Measurements from ENCODE around the gene GRB14. TPM values are rescaled to one million over a fixed set of nuclear protein-coding genes. Genes with fewer than 3 reads are reported as not detected.

The GRB14 gene
- total RNA-seq, 1 experiment from 2014 or later, result 6.3 TPM

DNA sequence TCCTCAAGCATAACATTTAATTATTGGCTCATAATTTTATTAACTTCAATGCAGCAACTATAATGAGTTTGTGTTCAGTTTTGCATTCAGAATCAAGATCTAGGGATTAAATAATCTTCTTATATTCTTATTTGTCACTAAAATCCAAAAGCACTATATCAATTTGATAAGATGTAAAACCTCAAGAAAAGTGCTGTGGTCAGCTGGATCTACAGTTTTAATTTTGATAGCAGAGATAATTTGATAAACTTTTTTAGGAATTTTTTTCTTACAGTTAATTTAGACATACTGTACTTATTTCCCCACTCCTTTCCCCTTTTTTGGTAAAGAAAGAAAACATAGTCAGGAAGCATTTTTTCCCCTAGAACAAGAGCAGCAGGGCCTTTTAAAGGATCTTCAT, 146.4 kb downstream of the GRB14 start:
- Histone ChIP-seq H3K79me2 (ENCODE audit: insufficient read depth, low read length) (no peaks in the 10 kb centered on the region), H3K4me1 (ENCODE audit: control insufficient read depth in 1 of 2, insufficient read depth in 2 of 2, low read length in 2 of 2) (no peaks in the 10 kb centered on the region), H2AFZ (ENCODE audit: low read depth, low read length, poor library complexity, severe bottlenecking) (no peak overlapping the region), H3K4me2 (ENCODE audit: low read length) (no peak overlapping the region), H3K36me3 (ENCODE audit: control insufficient read depth in 1 of 2, insufficient read depth in 2 of 2, low read length in 2 of 2) (no peaks in the 10 kb centered on the region), H4K20me1 (ENCODE audit: insufficient read depth) (no peaks in the 10 kb centered on the region), H3K27me3 (ENCODE audit: insufficient read depth, low read length) (peaks cover 27% of the 10 kb centered on the region), H3K27ac (ENCODE audit: low read depth, low read length) (no peak overlapping the region), H3K9me3 (ENCODE audit: control insufficient read depth in 1 of 2, insufficient read depth in 1 of 2, low read depth in 1 of 2, low read length in 2 of 2) (no peaks in the 10 kb centered on the region), H3K9me2 (ENCODE audit: insufficient read depth) (no peaks in the 10 kb centered on the region), H3K9ac (ENCODE audit: low read length) (no peak overlapping the region), H3K4me3 (replicated peaks in 1 of 2; ENCODE audit: low read depth in 1 of 2, low read length in 2 of 2) (no peak overlapping the region)
- no peak for DNase-seq (ENCODE audit: low read depth, low spot score)
- ChIA-PET POLR2A (no interaction called here), RAD21 (ENCODE audit: low non-redundant PET in 1 of 2, low total read pairs in 2 of 2, uncharacterized antibody in 2 of 2, unreplicated experiment in 2 of 2) (no interaction called here), CTCF (no interaction called here)
- intact Hi-C loops (cut with micrococcal nuclease), result loop anchor here (5.0 to 10.0 kb wide), 2 partner anchors 1130 to 1318 kb away; no protein-coding TSS in a partner anchor
- no TSS peak for BruUV-seq (replicated peaks)
- no peak for ATAC-seq
- TF ChIP-seq ELF1 (IDR thresholded peaks at IDR 0.05; ENCODE audit: borderline replicate concordance, low read depth), result no peak
- TF ChIP-seq TCF7L2 (IDR thresholded peaks at IDR 0.05; ENCODE audit: borderline replicate concordance, extremely low read depth, insufficient read depth, insufficient read length), result no peak

DNA sequence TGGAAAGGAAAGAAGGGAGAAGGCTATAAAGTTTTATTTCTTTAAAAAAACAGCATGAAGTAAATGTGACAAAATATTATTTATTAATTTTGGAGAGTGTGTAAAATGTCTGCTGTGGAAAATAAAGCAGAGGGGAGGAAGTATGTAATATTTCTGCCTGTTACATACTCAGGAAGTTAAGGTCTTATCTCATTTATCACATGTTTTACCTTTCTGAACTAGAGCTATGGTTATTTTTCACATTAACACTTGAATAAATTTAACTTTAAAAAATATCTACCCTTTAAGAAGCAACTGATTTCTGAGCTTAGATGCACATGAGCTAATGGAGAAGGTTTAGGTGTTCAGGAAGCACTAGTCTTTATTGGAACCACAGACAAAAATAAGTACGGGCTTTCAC, 148.3 kb downstream of the GRB14 start:
- CTCF ChIA-PET, result interaction anchor here (0.6 kb wide), 1 partner anchor 11 kb away, joined by 4 read pairs; no protein-coding TSS in a partner anchor
- Histone ChIP-seq H3K9ac (ENCODE audit: low read length) (no peak overlapping the region), H3K9me3 (ENCODE audit: control insufficient read depth in 1 of 2, insufficient read depth in 1 of 2, low read depth in 1 of 2, low read length in 2 of 2) (no peaks in the 10 kb centered on the region), H3K4me3 (replicated peaks in 1 of 2; ENCODE audit: low read depth in 1 of 2, low read length in 2 of 2) (no peak overlapping the region), H3K4me2 (ENCODE audit: low read length) (no peak overlapping the region), H2AFZ (ENCODE audit: low read depth, low read length, poor library complexity, severe bottlenecking) (no peak overlapping the region), H3K27ac (ENCODE audit: low read depth, low read length) (no peak overlapping the region), H3K4me1 (ENCODE audit: control insufficient read depth in 1 of 2, insufficient read depth in 2 of 2, low read length in 2 of 2) (no peaks in the 10 kb centered on the region), H3K9me2 (ENCODE audit: insufficient read depth) (no peaks in the 10 kb centered on the region), H3K79me2 (ENCODE audit: insufficient read depth, low read length) (no peaks in the 10 kb centered on the region), H3K27me3 (ENCODE audit: insufficient read depth, low read length) (peaks cover 24% of the 10 kb centered on the region), H4K20me1 (ENCODE audit: insufficient read depth) (no peaks in the 10 kb centered on the region), H3K36me3 (ENCODE audit: control insufficient read depth in 1 of 2, insufficient read depth in 2 of 2, low read length in 2 of 2) (no peaks in the 10 kb centered on the region)
- ATAC-seq (no peak), DNase-seq (ENCODE audit: low read depth, low spot score) (no peak)
- intact Hi-C loops (cut with micrococcal nuclease), result loop anchor here (10.0 kb wide), 1 partner anchor 1128 kb away; no protein-coding TSS in a partner anchor
- no TSS peak for BruUV-seq (replicated peaks)
- RAD21 ChIA-PET (ENCODE audit: low non-redundant PET in 1 of 2, low total read pairs in 2 of 2, uncharacterized antibody in 2 of 2, unreplicated experiment in 2 of 2), result no interaction called here
- POLR2A ChIA-PET, result no interaction called here
- TF ChIP-seq EZH2phosphoT487 (IDR thresholded peaks at IDR 0.05; ENCODE audit: borderline replicate concordance), result no peak
- no peak for TF ChIP-seq POLR2AphosphoS5 (IDR thresholded peaks at IDR 0.05; ENCODE audit: low read depth, low read length)
- no peak for TF ChIP-seq ZNF274 (IDR thresholded peaks at IDR 0.05; ENCODE audit: low read depth, low read length)
- no peak for TF ChIP-seq SRF (IDR thresholded peaks at IDR 0.05; ENCODE audit: low read depth)
- no peak for TF ChIP-seq POLR2A (IDR thresholded peaks at IDR 0.05; ENCODE audit: borderline replicate concordance, extremely low read depth, insufficient read depth, insufficient read length)
- TF ChIP-seq ELF1 (IDR thresholded peaks at IDR 0.05; ENCODE audit: borderline replicate concordance, low read depth), result no peak
- TF ChIP-seq YY1 (IDR thresholded peaks at IDR 0.05; ENCODE audit: extremely low read depth, insufficient replicate concordance, low read depth, low read length), result no peak
- no peak for TF ChIP-seq SIN3A (IDR thresholded peaks at IDR 0.05; ENCODE audit: low read depth)
- no peak for TF ChIP-seq EZH2 (IDR thresholded peaks at IDR 0.05)
- TF ChIP-seq, protein P1, sequence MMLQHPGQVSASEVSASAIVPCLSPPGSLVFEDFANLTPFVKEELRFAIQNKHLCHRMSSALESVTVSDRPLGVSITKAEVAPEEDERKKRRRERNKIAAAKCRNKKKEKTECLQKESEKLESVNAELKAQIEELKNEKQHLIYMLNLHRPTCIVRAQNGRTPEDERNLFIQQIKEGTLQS (IDR thresholded peaks at IDR 0.05), result no peak
- no peak for TF ChIP-seq JUND (IDR thresholded peaks at IDR 0.05)
- TF ChIP-seq, protein P2, sequence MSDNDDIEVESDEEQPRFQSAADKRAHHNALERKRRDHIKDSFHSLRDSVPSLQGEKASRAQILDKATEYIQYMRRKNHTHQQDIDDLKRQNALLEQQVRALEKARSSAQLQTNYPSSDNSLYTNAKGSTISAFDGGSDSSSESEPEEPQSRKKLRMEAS (IDR thresholded peaks at IDR 0.05), result no peak
- no peak for TF ChIP-seq SP1 (IDR thresholded peaks at IDR 0.05; ENCODE audit: low read depth)
- TF ChIP-seq, protein P3, sequence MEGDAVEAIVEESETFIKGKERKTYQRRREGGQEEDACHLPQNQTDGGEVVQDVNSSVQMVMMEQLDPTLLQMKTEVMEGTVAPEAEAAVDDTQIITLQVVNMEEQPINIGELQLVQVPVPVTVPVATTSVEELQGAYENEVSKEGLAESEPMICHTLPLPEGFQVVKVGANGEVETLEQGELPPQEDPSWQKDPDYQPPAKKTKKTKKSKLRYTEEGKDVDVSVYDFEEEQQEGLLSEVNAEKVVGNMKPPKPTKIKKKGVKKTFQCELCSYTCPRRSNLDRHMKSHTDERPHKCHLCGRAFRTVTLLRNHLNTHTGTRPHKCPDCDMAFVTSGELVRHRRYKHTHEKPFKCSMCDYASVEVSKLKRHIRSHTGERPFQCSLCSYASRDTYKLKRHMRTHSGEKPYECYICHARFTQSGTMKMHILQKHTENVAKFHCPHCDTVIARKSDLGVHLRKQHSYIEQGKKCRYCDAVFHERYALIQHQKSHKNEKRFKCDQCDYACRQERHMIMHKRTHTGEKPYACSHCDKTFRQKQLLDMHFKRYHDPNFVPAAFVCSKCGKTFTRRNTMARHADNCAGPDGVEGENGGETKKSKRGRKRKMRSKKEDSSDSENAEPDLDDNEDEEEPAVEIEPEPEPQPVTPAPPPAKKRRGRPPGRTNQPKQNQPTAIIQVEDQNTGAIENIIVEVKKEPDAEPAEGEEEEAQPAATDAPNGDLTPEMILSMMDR (IDR thresholded peaks at IDR 0.05 in 2 of 3, conservative IDR thresholded peaks at IDR 0.05 in 1 of 3; ENCODE audit: borderline replicate concordance in 1 of 3, insufficient read depth in 1 of 3, low read depth in 2 of 3, low read length in 2 of 3), result no peak
- no peak for TF ChIP-seq RAD21 (IDR thresholded peaks at IDR 0.05; ENCODE audit: low read depth)
- no peak for TF ChIP-seq EGR1 (IDR thresholded peaks at IDR 0.05; ENCODE audit: low read depth)

All from HCT116 (cell line).